ENCODE measurements around the gene ACTN2.
A peak's percentile ranks its signal among the peaks of the same experiment; 100 is the strongest.

ACTN2 gene

DNA sequence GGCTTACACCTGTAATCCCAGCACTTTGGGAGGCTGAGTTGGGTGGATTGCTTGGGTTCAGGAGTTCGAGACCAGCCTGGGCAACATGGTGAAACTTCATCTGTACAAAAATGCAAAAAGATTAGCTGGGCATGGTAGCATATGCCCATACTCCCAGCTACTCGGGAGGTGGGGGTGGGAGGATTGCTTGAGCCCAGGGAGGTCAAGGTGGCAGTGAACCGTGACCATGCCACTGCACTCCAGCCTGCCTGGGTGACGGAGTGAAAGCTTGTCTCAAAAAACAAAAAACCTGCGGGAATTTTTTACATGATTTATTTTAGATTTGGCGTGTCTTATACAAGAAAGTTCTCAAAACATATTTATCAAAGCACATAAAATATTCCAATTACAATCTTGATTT lies 81.0 kb downstream of the ACTN2 start:
- no peak for TF ChIP-seq CTCF (IDR thresholded peaks at IDR 0.05; ENCODE audit: extremely low read depth, missing control alignments)
- no peak for DNase-seq (ENCODE audit: low spot score)

DNA sequence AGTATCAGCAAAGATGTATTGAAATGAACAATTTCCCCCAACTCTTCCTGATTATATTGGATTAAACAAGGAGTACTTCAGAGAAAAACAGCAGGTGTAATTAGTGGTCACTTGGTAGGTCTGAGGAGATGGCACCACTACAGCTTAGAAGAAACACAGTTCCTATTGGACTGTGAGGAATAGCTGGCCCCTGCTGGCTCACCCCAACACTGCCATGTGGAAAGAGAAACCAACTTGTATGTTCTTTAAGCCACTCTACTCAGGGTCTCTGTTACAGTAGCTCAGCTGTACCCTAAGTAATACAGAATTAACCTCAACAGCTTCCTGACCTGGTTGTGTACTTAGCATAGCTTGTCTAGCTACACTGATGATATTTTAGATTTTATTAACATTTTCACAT lies 82.3 kb downstream of the ACTN2 start:
- no peak for DNase-seq (ENCODE audit: low spot score)

GRCh38 chr1:236773919-236774318 lies 87.6 kb downstream of the ACTN2 start:
- DNase-seq (ENCODE audit: low spot score): no peak
- TF ChIP-seq CTCF (IDR thresholded peaks at IDR 0.05; ENCODE audit: extremely low read depth, missing control alignments): no peak

More for the DNA sequence above, 82.3 kb downstream of the ACTN2 start:
- no peak for TF ChIP-seq CTCF (IDR thresholded peaks at IDR 0.05; ENCODE audit: extremely low read depth, missing control alignments)

DNA sequence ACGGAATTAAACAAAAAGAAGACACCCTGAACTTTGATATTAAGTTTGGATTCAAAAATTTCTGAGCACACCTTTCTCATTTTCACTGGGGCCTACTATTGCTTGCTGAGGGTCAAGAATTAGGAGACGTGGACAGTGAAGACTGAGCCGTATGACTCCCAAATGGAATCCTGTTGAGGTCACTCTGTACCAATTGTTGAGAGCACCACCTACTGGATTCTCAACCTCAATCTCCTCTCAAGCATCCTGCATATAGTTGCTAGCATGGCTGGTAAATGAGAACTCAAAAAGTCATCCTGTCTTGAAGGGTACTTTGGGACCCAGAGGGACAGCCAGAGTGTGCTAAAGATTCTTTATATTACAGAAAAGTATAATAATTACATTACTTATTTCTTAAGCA lies 88.6 kb downstream of the ACTN2 start:
- peak; percentile 24 for TF ChIP-seq CTCF (IDR thresholded peaks at IDR 0.05; ENCODE audit: extremely low read depth, missing control alignments)
- DNase-seq (ENCODE audit: low spot score): no peak

- DNase-seq (ENCODE audit: low spot score): no peak
- no peak for TF ChIP-seq CTCF (IDR thresholded peaks at IDR 0.05; ENCODE audit: extremely low read depth, missing control alignments)
These were observed 93.0 kb downstream of the ACTN2 start for GRCh38 chr1:236779312-236779711.

DNA sequence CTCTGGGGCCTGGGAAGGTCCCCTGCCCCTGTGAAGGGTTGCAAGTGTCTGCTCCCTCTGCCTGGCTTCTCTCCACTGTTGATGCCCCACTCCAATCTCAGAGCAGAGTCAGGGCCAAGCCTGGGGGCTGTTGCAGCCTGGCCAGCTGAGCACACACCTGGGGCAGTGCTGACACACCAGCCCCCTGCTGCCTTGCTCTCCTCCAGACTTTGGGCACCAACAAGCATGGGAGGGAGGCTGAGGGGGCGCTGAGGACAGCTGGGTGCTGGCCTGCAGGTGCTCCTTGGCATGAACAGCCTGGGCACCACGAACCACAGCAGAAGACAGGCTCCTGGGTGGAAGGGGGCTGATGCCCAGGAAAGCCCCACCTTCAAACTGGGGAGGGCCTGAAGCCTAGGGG lies 99.2 kb downstream of the ACTN2 start:
- DNase-seq (ENCODE audit: low spot score): no peak
- no peak for TF ChIP-seq CTCF (IDR thresholded peaks at IDR 0.05; ENCODE audit: extremely low read depth, missing control alignments)

DNA sequence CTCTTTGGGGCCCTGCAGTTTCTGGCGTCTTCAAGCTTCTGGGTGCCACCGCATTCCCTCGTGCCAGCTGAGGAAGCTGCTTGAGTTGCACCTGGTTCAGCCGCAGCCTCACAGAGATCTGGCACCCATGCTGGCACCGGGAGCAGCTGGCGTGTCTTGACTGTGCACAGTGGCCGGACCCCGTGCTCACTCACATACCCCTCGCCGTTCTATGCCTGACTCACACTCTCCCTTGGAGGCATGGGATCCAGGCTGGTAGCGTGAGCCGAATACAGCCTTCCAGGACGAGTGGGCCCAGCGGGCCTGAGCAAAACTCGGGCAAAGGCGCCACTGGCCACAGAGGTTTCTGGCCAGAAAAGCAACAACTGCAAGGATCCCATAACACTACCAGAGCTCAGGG lies 100.2 kb downstream of the ACTN2 start:
- no peak for DNase-seq (ENCODE audit: low spot score)
- no peak for TF ChIP-seq CTCF (IDR thresholded peaks at IDR 0.05; ENCODE audit: extremely low read depth, missing control alignments)

Measured in GM20000 (cell line).